Sigmoid colon (tissue), 7 donors: ENCODE data around the gene GARNL3. TPM values are rescaled to one million over a fixed set of nuclear protein-coding genes. Genes with fewer than 3 reads are reported as not detected.

Experiments
- DNase-seq: peaks from one replicate; pipeline ENCODE4 v3.0.0-alpha.2; 2019
- H3K27ac ChIP-seq, 4 donors: fragments of 200-600 bp; sonication (generic); one replicate each; pipeline ENCODE4 v1.5.1; 2016 to 2019; ENCODE audit warnings: mild to moderate bottlenecking in 1 of 4
- H3K27me3 ChIP-seq, 3 donors: fragments of 200-600 bp; sonication (generic); one replicate each; pipeline ENCODE4 v1.5.1; 2019; ENCODE audit warnings: mild to moderate bottlenecking in 1 of 3
- H3K36me3 ChIP-seq, 4 donors: fragments of 200-600 bp; sonication (generic); one replicate each; pipeline ENCODE4 v1.5.1; 2016 to 2019
- H3K4me1 ChIP-seq, 4 donors: fragments of 200-600 bp; sonication (generic); one replicate each; pipeline ENCODE4 v1.5.1; 2017 to 2019
- H3K4me3 ChIP-seq, 4 donors: fragments of 200-600 bp; sonication (generic); one replicate each; pipeline ENCODE4 v1.5.1; 2017 to 2019; ENCODE audit warnings: mild to moderate bottlenecking in 2 of 4, moderate library complexity in 1 of 4
- H3K9me3 ChIP-seq, 4 donors: fragments of 200-600 bp in 3 of 4; sonication (generic) in 3 of 4; one replicate each; pipeline versions ENCODE4 v1.5.1 to v1.6.1; 2013 to 2019
- CTCF ChIP-seq, 4 experiments: fragments of 450-650 bp in 3 of 4; fragments of 200-600 bp in 1 of 4; IDR thresholded peaks; one replicate each; pipeline ENCODE4 v1.5.1; 2016 to 2019; ENCODE audit warnings: antibody characterized with exemption in 4 of 4, mild to moderate bottlenecking in 3 of 4, moderate library complexity in 2 of 4
- EP300 ChIP-seq, 4 donors: sonication (generic); formaldehyde crosslinking; IDR thresholded peaks; one replicate each; pipeline ENCODE4 v1.6.1; 2017; ENCODE audit warnings: antibody characterized with exemption in 4 of 4
- POLR2A ChIP-seq, 2 donors: fragments of 450-650 bp; IDR thresholded peaks; one replicate each; pipeline ENCODE4 v1.6.1; 2016; ENCODE audit warnings: antibody characterized with exemption in 2 of 2, mild to moderate bottlenecking in 2 of 2, moderate library complexity in 2 of 2
- POLR2AphosphoS5 ChIP-seq, 4 donors: sonication (generic); formaldehyde crosslinking; IDR thresholded peaks; one replicate each; pipeline ENCODE4 v1.6.1; 2017; ENCODE audit warnings: antibody characterized with exemption in 4 of 4
- WGBS, 2 donors: extraction: QIAGEN DNeasy Blood & Tissue Kit; methylation state at CpG; one replicate each; pipeline ENCODE4 v1.1.7; 2013; 5-methylcytosine and 5-hydroxymethylcytosine counted together
- intact Hi-C: fragments of 100-400 bp; cut with DNase I; formaldehyde crosslinking; loops from one replicate; pipeline ENCODE4 v1.15.1; 2023
- polyA plus RNA-seq, 3 donors: library from polyadenylated mRNA; stranded (reverse); fragments of 200-250 nt; gene quantifications; one replicate each; pipeline ENCODE4 v1.2.3, GENCODE V29; 2013
- total RNA-seq, 4 donors: library from RNA; depleted of rRNA; stranded (reverse); fragments of >200 nt; gene quantifications; one replicate each; pipeline ENCODE4 v1.1.0, GENCODE V29; 2016
- donor health status: healthy with polysubstance abuse.
- donor health status: Bipolar disorder and iron deficiency.
- donor health status: healthy.

Gene GARNL3
- total and polyA plus RNA-seq, 7 donors: 0.92 to 28.0 (median 10.2) TPM

- H3K4me1 ChIP-seq: peaks cover 0 to 74% (median 60%) of the 10 kb centered on the region in 4 donors
- no peaks in the 10 kb centered on the region for H3K9me3 ChIP-seq
- whole genome bisulfite sequencing, 2 donors: 75 to 89% methylated on average over 1 of the region's 1 CpG
- no peak overlapping the region for H3K4me3 ChIP-seq
- H3K36me3 ChIP-seq: peaks cover 0 to 5% (median 0%) of the 10 kb centered on the region in 4 donors
- no peak for DNase-seq
- H3K27me3 ChIP-seq: no peaks in the 10 kb centered on the region
- intact Hi-C loops: no loop called here
- TF ChIP-seq POLR2AphosphoS5 (IDR thresholded peaks at IDR 0.05) (peak; percentile 76 to 94 (median 92)), POLR2A (IDR thresholded peaks at IDR 0.05) (peak in 1 of 2 donors; percentile 6), EP300 (IDR thresholded peaks at IDR 0.05) (peak in 3 of 4 donors; percentile 24 to 85 (median 83)), CTCF (IDR thresholded peaks at IDR 0.05) (no peak)
- H3K27ac ChIP-seq: peak overlapping the region in 3 of 4 donors; percentile 82 to 86 (median 82)
Observed at GRCh38 chr9:127415657-127416056, 151.1 kb downstream of the GARNL3 start.

DNA sequence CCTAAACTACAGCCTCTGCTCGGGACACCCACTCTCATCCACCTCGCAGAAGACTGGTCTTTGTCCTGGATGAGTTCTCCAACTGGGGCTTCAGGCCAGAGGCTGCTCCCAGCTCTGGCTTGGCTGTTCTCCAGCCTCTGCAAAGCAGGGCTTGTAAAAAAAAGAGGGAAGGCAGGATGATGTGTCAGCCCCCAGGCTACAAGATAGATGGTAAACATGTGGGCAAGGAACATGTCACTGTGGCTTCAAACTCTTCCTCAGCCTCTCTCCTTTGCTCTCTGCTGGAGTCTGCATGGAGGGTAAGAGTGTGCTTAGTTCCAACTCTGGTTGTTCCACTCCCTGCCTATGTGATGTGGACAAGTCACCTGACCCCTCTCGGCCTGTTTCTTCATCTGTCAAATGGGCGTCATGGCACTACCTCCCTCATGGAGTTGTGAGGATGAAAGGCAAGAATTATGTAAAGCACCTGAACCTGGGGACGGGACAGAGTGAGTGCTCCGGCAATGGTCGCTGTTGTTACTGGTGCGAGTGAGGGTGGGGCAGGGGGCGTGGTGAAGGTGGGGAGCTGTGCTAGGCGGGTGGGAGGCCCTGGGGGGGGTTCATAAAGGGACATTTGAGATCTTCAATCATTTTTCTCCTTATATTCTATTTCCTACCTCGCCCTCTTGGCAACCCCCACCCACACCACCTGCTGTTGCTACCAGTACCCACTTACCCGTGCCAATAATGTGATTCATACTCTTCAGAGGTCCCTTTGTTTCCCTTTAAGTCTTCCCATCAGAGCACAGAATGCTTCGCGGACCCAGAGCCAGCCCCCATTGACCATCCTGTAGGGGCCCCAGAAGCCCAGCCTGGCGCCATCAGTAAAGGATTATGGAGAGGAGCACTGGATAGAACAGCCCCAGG, 152.8 kb downstream of the GARNL3 start:
- Histone ChIP-seq H3K4me1 (peaks cover 0 to 76% (median 54%) of the 10 kb centered on the region in 4 donors), H3K4me3 (no peak overlapping the region), H3K36me3 (peaks cover 0 to under 1% (median 0%) of the 10 kb centered on the region in 4 donors), H3K27me3 (no peaks in the 10 kb centered on the region), H3K9me3 (no peaks in the 10 kb centered on the region), H3K27ac (peak overlapping the region in 3 of 4 donors; percentile 82 to 86 (median 82))
- TF ChIP-seq EP300 (IDR thresholded peaks at IDR 0.05) (peak in 3 of 4 donors; percentile 64 to 71 (median 65)), POLR2AphosphoS5 (IDR thresholded peaks at IDR 0.05) (peak; percentile 76 to 90 (median 84)), POLR2A (IDR thresholded peaks at IDR 0.05) (no peak)
- WGBS, 2 donors: 75 to 78% methylated on average over 15 of the region's 15 CpGs
- peak; percentile 90 for DNase-seq
- intact Hi-C loops: no loop called here

DNA sequence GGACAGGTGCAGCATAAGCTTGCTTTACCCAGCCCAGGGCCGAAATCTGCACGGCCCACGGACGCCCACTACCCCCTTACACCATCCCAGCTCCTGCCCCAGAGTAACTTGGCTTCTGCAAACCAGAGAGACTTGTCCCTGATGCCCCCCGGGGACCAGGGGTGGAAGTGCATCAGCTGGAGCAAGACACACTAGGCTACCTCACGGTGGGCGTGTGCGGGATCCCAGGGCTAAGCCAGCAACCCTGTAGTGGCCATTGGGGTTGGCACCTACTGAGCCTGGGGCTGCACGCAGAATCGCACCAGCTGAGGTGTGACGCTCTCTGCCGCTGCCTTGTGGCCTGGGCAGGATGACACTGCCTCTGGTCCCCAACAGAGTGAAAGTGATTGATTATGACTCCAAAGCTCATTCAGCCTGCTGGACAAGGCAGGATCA, 153.5 kb downstream of the GARNL3 start:
- H3K9me3 ChIP-seq: no peaks in the 10 kb centered on the region
- WGBS, 2 donors: 77 to 82% methylated on average over 12 of the region's 12 CpGs
- H3K4me3 ChIP-seq: no peak overlapping the region
- no peaks in the 10 kb centered on the region for H3K27me3 ChIP-seq
- no peaks in the 10 kb centered on the region for H3K36me3 ChIP-seq
- peaks cover 0 to 76% (median 57%) of the 10 kb centered on the region in 4 donors for H3K4me1 ChIP-seq
- intact Hi-C loops: no loop called here
- TF ChIP-seq POLR2A (IDR thresholded peaks at IDR 0.05) (no peak), CTCF (IDR thresholded peaks at IDR 0.05) (no peak), POLR2AphosphoS5 (IDR thresholded peaks at IDR 0.05) (peak in 2 of 4 donors; percentile 18 to 29), EP300 (IDR thresholded peaks at IDR 0.05) (no peak)
- H3K27ac ChIP-seq: peak overlapping the region in 3 of 4 donors; percentile 82 to 86 (median 82)
- DNase-seq: no peak

GRCh38 chr9:127419348-127419747, 154.8 kb downstream of the GARNL3 start:
- no peaks in the 10 kb centered on the region for H3K9me3 ChIP-seq
- 90 to 94% methylated on average over 6 of the region's 6 CpGs for WGBS, 2 donors
- no peaks in the 10 kb centered on the region for H3K27me3 ChIP-seq
- intact Hi-C loops: no loop called here
- no peak for DNase-seq
- peaks cover 0 to 70% (median 57%) of the 10 kb centered on the region in 4 donors for H3K4me1 ChIP-seq
- TF ChIP-seq CTCF (IDR thresholded peaks at IDR 0.05) (no peak), POLR2A (IDR thresholded peaks at IDR 0.05) (no peak), EP300 (IDR thresholded peaks at IDR 0.05) (no peak), POLR2AphosphoS5 (IDR thresholded peaks at IDR 0.05) (no peak)
- no peak overlapping the region for H3K4me3 ChIP-seq
- H3K27ac ChIP-seq: peak overlapping the region in 3 of 4 donors; percentile 82 to 86 (median 82)
- H3K36me3 ChIP-seq: no peaks in the 10 kb centered on the region

- TF ChIP-seq POLR2A (IDR thresholded peaks at IDR 0.05) (no peak), EP300 (IDR thresholded peaks at IDR 0.05) (no peak), CTCF (IDR thresholded peaks at IDR 0.05) (no peak), POLR2AphosphoS5 (IDR thresholded peaks at IDR 0.05) (no peak)
Observed at GRCh38 chr9:127421057-127421456, 156.5 kb downstream of the GARNL3 start.

More at GRCh38 chr9:127421057-127421456, 156.5 kb downstream of the GARNL3 start:
- peak overlapping the region in 3 of 4 donors; percentile 36 to 98 (median 89) for H3K27ac ChIP-seq
- peaks cover 0 to 66% (median 57%) of the 10 kb centered on the region in 4 donors for H3K4me1 ChIP-seq
- no peak for DNase-seq
- intact Hi-C loops: no loop called here
- no peaks in the 10 kb centered on the region for H3K36me3 ChIP-seq
- H3K4me3 ChIP-seq: no peak overlapping the region
- H3K27me3 ChIP-seq: no peaks in the 10 kb centered on the region
- WGBS, 2 donors: 85 to 91% methylated on average over 7 of the region's 7 CpGs
- no peaks in the 10 kb centered on the region for H3K9me3 ChIP-seq
